K562 (cell line): ENCODE measurements around the gene SUPT5H. TPM values are rescaled to one million over a fixed set of nuclear protein-coding genes. Genes with fewer than 3 reads are reported as not detected.

Experiments
- ATAC-seq: fragments of 200-7000 bp; cut with Tn5 transposase; 3 replicates; pipeline ENCODE4 v1.9.1; 2020; ENCODE audit warnings: moderate library complexity
- BruUV-seq: library from RNA; stranded (reverse); fragments of 400-500 nt; replicated peaks from 2 replicates; lab custom pipeline; 2021; lab: Mats Ljungman, UMichigan
- CTCF ChIA-PET: fragments of 300-600 bp; formaldehyde crosslinking; extraction: SDS; loops from one replicate; lab custom pipeline; 2021; ENCODE audit warnings: low intra/inter-chr PET ratio; lab: Yijun Ruan, JAX
- POLR2A ChIA-PET: fragments of 300-600, 350-650 bp; sonication (Branson Sonifier 250); formaldehyde crosslinking; extraction: SDS; loops from one replicate; lab custom pipeline; 2021; ENCODE audit warnings: antibody characterized with exemption, inconsistent platforms; lab: Yijun Ruan, JAX
- DNase-seq, 4 experiments: peaks; one replicate each; pipeline versions ENCODE4 v3.0.0 to v3.0.0-alpha.2; 2011 to 2018; ENCODE audit warnings: low spot score in 3 of 4, mixed read lengths in 3 of 4; ENCODE audit errors: extremely low read depth in 1 of 4
- FAIRE-seq: peaks from 2 replicates; lab custom pipeline; 2011; peaks lifted over from hg19 to GRCh38; lab: Jason Lieb, UNC
- H2AFZ ChIP-seq: 2 replicates; pipeline ENCODE4 v1.6.0; 2011; ENCODE audit warnings: low read depth, low read length, control low read depth, inconsistent platforms
- H3K27ac ChIP-seq: fragments of 200-600 bp; 3 replicates; pipeline ENCODE4 v1.8.0; 2011; ENCODE audit warnings: low read depth, mild to moderate bottlenecking, control low read depth, inconsistent platforms, low read length, moderate library complexity, mixed read lengths; ENCODE audit errors: extremely low read depth
- H3K27me3 ChIP-seq, 2 experiments: fragments of 300-600 bp in 1 of 2; 2 replicates in 1 of 2; 3 replicates in 1 of 2; pipeline versions ENCODE4 v1.6.0 to v1.8.0; 2011; ENCODE audit warnings: inconsistent platforms in 2 of 2, low read length in 2 of 2, mild to moderate bottlenecking in 1 of 2, mixed read lengths in 1 of 2, moderate library complexity in 1 of 2; ENCODE audit not compliant: control insufficient read depth in 2 of 2, insufficient read depth in 2 of 2
- H3K36me3 ChIP-seq: fragments of 300-600 bp; 3 replicates; pipeline ENCODE4 v1.8.0; 2011; ENCODE audit warnings: mild to moderate bottlenecking, low read length, inconsistent platforms; ENCODE audit not compliant: control insufficient read depth, insufficient read depth
- H3K4me1 ChIP-seq, 2 experiments: fragments of 200-600 bp in 1 of 2; replicated peaks in 1 of 2; 2 replicates in 1 of 2; 3 replicates in 1 of 2; pipeline versions ENCODE4 v1.5.1 to v1.8.0; 2011; ENCODE audit warnings: inconsistent platforms in 2 of 2, low read length in 2 of 2, mild to moderate bottlenecking in 1 of 2, mixed read lengths in 1 of 2, moderate library complexity in 1 of 2; ENCODE audit not compliant: control insufficient read depth in 2 of 2, insufficient read depth in 2 of 2
- H3K4me2 ChIP-seq: 2 replicates; pipeline ENCODE4 v1.6.1; 2011; ENCODE audit warnings: low read length, control low read depth, inconsistent platforms, mixed read lengths; ENCODE audit not compliant: insufficient read depth
- H3K4me3 ChIP-seq: fragments of 200-600 bp; sonication (generic), shearing (Covaris generic); 2 replicates; pipeline ENCODE4 v1.5.1; 2016; ENCODE audit warnings: control low read depth, inconsistent platforms
- H3K79me2 ChIP-seq: fragments of 200-600 bp; 3 replicates; pipeline ENCODE4 v1.8.0; 2011; ENCODE audit warnings: low read length, inconsistent platforms; ENCODE audit not compliant: control insufficient read depth, insufficient read depth
- H3K9ac ChIP-seq, 2 experiments: 2 replicates each; pipeline versions ENCODE4 v1.6.0 to v1.6.1; 2011; ENCODE audit warnings: low read depth in 2 of 2, low read length in 2 of 2, control low read depth in 1 of 2, inconsistent platforms in 1 of 2, mild to moderate bottlenecking in 1 of 2, mixed read lengths in 1 of 2; ENCODE audit not compliant: insufficient read depth in 1 of 2
- H3K9me1 ChIP-seq: one replicate; pipeline ENCODE4 v1.6.0; 2011; ENCODE audit warnings: inconsistent platforms, mild to moderate bottlenecking, low read length, moderate library complexity; ENCODE audit not compliant: control insufficient read depth, insufficient read depth
- H3K9me3 ChIP-seq: replicated peaks from 2 replicates; pipeline ENCODE4 v1.5.1; 2011; ENCODE audit warnings: low read depth, low read length, inconsistent platforms; ENCODE audit not compliant: control insufficient read depth, insufficient read depth
- H4K20me1 ChIP-seq: replicated peaks from 2 replicates; pipeline ENCODE4 v1.6.1; 2011; ENCODE audit warnings: low read length, inconsistent platforms, mixed read lengths; ENCODE audit not compliant: control insufficient read depth, insufficient read depth
- ATF6 ChIP-seq: sonication (generic); formaldehyde crosslinking; IDR thresholded peaks from 2 replicates; pipeline ENCODE4 v1.4.0; 2020; ENCODE audit warnings: mild to moderate bottlenecking, missing genetic modification reagents
- TCF7 ChIP-seq: sonication (generic); IDR thresholded peaks from 2 replicates; pipeline ENCODE4 v1.6.1; 2016; ENCODE audit warnings: antibody characterized with exemption, borderline replicate concordance
- ZBTB33 ChIP-seq: sonication (generic); formaldehyde crosslinking; IDR thresholded peaks from 2 replicates; pipeline ENCODE4 v1.8.1; 2023; ENCODE audit warnings: mild to moderate bottlenecking, missing genetic modification reagents
- ZNF407 ChIP-seq: fragments of 450-650 bp; IDR thresholded peaks from 2 replicates; pipeline ENCODE4 v1.6.1; 2016; ENCODE audit warnings: low read depth
- ZNF655 ChIP-seq: fragments of 250-450 bp; sonication (Bioruptor Pico); IDR thresholded peaks from 2 replicates; pipeline ENCODE4 v1.5.0; 2021
- WGBS: fragments of 100-300 bp; shearing (Covaris generic); methylation state at CpG from one replicate; pipeline ENCODE4 v1.1.6; 2016; ENCODE audit warnings: low coverage, mixed read lengths; ENCODE audit not compliant: insufficient coverage; ENCODE audit errors: missing lambda C conversion rate; 5-methylcytosine and 5-hydroxymethylcytosine counted together
- in situ Hi-C: fragments of 300-500 bp; cut with MboI; formaldehyde crosslinking; loops from 4 replicates; pipeline ENCODE4 v1.15.0; 2018; ENCODE audit warnings: inconsistent platforms, mixed read lengths
- intact Hi-C: fragments of 100-400 bp; cut with micrococcal nuclease; formaldehyde crosslinking; loops from 2 replicates; pipeline ENCODE4 v1.14.2; 2022
- polyA plus RNA-seq, 8 experiments: library from polyadenylated mRNA; depleted of rRNA in 4 of 8; stranded (reverse) in 5 of 8; unstranded in 3 of 8; fragments of >200 nt; fragmentation: Nextera tagmentation in 2 of 8; fragmentation: Illumina TruSeq in 1 of 8; extraction: Ambion mirVana in 2 of 8; extraction: Trizol in 1 of 8; gene quantifications; 2 replicates each; pipeline versions ENCODE4 v1.2.1 to v1.2.3, GENCODE V29; 2011 to 2014; ENCODE audit warnings: inconsistent platforms in 1 of 8, missing spikeins in 1 of 8
- total RNA-seq, 7 experiments: library from RNA; depleted of rRNA in 6 of 7; stranded (reverse); fragments of >200 nt in 6 of 7; fragmentation: Illumina TruSeq in 2 of 7; extraction: Trizol in 2 of 7; gene quantifications; 2 replicates each; pipeline versions ENCODE4 v1.2.1 to v1.2.3, GENCODE V29; 2011 to 2021; ENCODE audit warnings: low replicate concordance in 1 of 7

The SUPT5H gene
- total and polyA plus RNA-seq, 9 of the 15 experiments (the other 6 are each of a cell fraction or from before 2014, with no cell fraction given) = 13.3 to 85.9 (median 35.9) TPM

- ChIA-PET POLR2A (interaction anchor here (0.6 to 2.3 kb wide), 3 partner anchors 11 to 137 kb away, joined by 3 to 23 read pairs (median 4); partner anchors contain the start of genes MED29, PAF1 and RPS16), CTCF (interaction anchor here (2.5 kb wide), 1 partner anchor 10 kb away, joined by 10 read pairs; the partner anchor contains the start of gene PLEKHG2)
- Histone ChIP-seq H4K20me1 (no peaks in the 10 kb centered on the region), H3K27me3 (no peaks in the 10 kb centered on the region), H3K4me2 (peak overlapping the region; percentile 80), H3K79me2 (peaks cover 16% of the 10 kb centered on the region), H3K27ac (peak overlapping the region; percentile 98), H3K9ac (peak overlapping the region; percentile 90 to 96), H3K9me3 (no peaks in the 10 kb centered on the region), H2AFZ (peak overlapping the region; percentile 86), H3K9me1 (peaks cover 3% of the 10 kb centered on the region), H3K4me1 (peaks cover 60 to 77% of the 10 kb centered on the region in 2 experiments), H3K4me3 (peak overlapping the region; percentile 41), H3K36me3 (peaks cover 3% of the 10 kb centered on the region; the same call in 1 of the 3 replicates)
- ATAC-seq (peak; percentile 52), FAIRE-seq (no peak), DNase-seq (peak; percentile 82 to 94 (median 85))
- BruUV-seq = no TSS peak
- in situ Hi-C loops = no loop called here
- intact Hi-C loops = no loop called here
- WGBS = 6% methylated on average over 36 of the region's 59 CpGs
- TF ChIP-seq ZNF407 = no peak
- TF ChIP-seq ATF6 = no peak
- TF ChIP-seq ZNF655 (CRISPR knock-in tag) = no peak
- TF ChIP-seq TCF7 = peak; percentile 82; the same call in 1 of the 2 replicates
- TF ChIP-seq ZBTB33 (CRISPR knock-in tag) = peak; percentile 44
These were observed 42.8 kb upstream of the SUPT5H start for GRCh38 chr19:39402346-39403300.
